ENCODE measurements around the gene PYY. TPM values are rescaled to one million over a fixed set of nuclear protein-coding genes. Genes with fewer than 3 reads are reported as not detected.

The PYY gene
- total RNA-seq, 1 donor from 2014 or later, result not detected

GRCh38 chr17:43936434-43936833, 17.3 kb downstream of the PYY start:
- Mint-ChIP-seq H3K9me3 (no peaks in the 10 kb centered on the region), H3K4me1 (peaks cover 27% of the 10 kb centered on the region), H3K27me3 (ENCODE audit: insufficient read depth, low read depth) (peaks cover 7% of the 10 kb centered on the region), H3K36me3 (peaks cover 2% of the 10 kb centered on the region), H3K27ac (peak overlapping the region; percentile 37), H3K4me3 (no peak overlapping the region)
- Histone ChIP-seq H3K36me3 (no peaks in the 10 kb centered on the region), H3K4me2 (no peak overlapping the region), H3K79me2 (ENCODE audit: low read depth) (no peaks in the 10 kb centered on the region), H3K4me3 (no peak overlapping the region), H3K27ac (no peak overlapping the region), H3K27me3 (peaks cover 39% of the 10 kb centered on the region), H2AFZ (replicated peaks) (no peak overlapping the region), H4K20me1 (ENCODE audit: low read depth) (no peaks in the 10 kb centered on the region), H3K9ac (no peak overlapping the region), H3K9me3 (ENCODE audit: low read depth) (no peaks in the 10 kb centered on the region), H3F3A (ENCODE audit: low read depth) (no peaks in the 10 kb centered on the region), H3K4me1 (peaks cover 9% of the 10 kb centered on the region)
- no peak for DNase-seq (ENCODE audit: low spot score)
- TF ChIP-seq CTCF (IDR thresholded peaks at IDR 0.05), result no peak
- TF ChIP-seq EZH2phosphoT487 (IDR thresholded peaks at IDR 0.05), result no peak
- TF ChIP-seq EZH2 (IDR thresholded peaks at IDR 0.05), result no peak

- H3K27ac ChIP-seq, result no peak overlapping the region
- no peak for DNase-seq (ENCODE audit: low spot score)
- no peak overlapping the region for H3K4me3 ChIP-seq
- H3K79me2 ChIP-seq (ENCODE audit: low read depth), result no peaks in the 10 kb centered on the region
- H3K4me2 ChIP-seq, result peak overlapping the region; percentile 27
- no peak for TF ChIP-seq EZH2phosphoT487 (IDR thresholded peaks at IDR 0.05)
- TF ChIP-seq CTCF (IDR thresholded peaks at IDR 0.05), result no peak
- TF ChIP-seq EZH2 (IDR thresholded peaks at IDR 0.05), result no peak
- peaks cover 2% of the 10 kb centered on the region for H3K36me3 Mint-ChIP-seq
- no peak overlapping the region for H3K27ac Mint-ChIP-seq
- H3K4me1 ChIP-seq, result peaks cover 9% of the 10 kb centered on the region
- H4K20me1 ChIP-seq (ENCODE audit: low read depth), result no peaks in the 10 kb centered on the region
- peaks cover 39% of the 10 kb centered on the region for H3K27me3 ChIP-seq
- no peaks in the 10 kb centered on the region for H3K9me3 Mint-ChIP-seq
- no peak overlapping the region for H3K9ac ChIP-seq
- no peak overlapping the region for H3K4me3 Mint-ChIP-seq
- H2AFZ ChIP-seq (replicated peaks), result peak overlapping the region; percentile 68
- no peaks in the 10 kb centered on the region for H3F3A ChIP-seq (ENCODE audit: low read depth)
- peaks cover 7% of the 10 kb centered on the region for H3K27me3 Mint-ChIP-seq (ENCODE audit: insufficient read depth, low read depth)
- H3K4me1 Mint-ChIP-seq, result peaks cover 27% of the 10 kb centered on the region
- H3K9me3 ChIP-seq (ENCODE audit: low read depth), result no peaks in the 10 kb centered on the region
- no peaks in the 10 kb centered on the region for H3K36me3 ChIP-seq
Measured at GRCh38 chr17:43935926-43936261, 17.8 kb downstream of the PYY start.

- Mint-ChIP-seq H3K9me3 (no peaks in the 10 kb centered on the region), H3K4me1 (peaks cover 27% of the 10 kb centered on the region), H3K27ac (no peak overlapping the region), H3K4me3 (no peak overlapping the region), H3K27me3 (ENCODE audit: insufficient read depth, low read depth) (peaks cover 7% of the 10 kb centered on the region), H3K36me3 (peaks cover 2% of the 10 kb centered on the region)
- H3K36me3 ChIP-seq, result no peaks in the 10 kb centered on the region
- no peak overlapping the region for H3K4me3 ChIP-seq
- no peaks in the 10 kb centered on the region for H3F3A ChIP-seq (ENCODE audit: low read depth)
- H4K20me1 ChIP-seq (ENCODE audit: low read depth), result no peaks in the 10 kb centered on the region
- H3K27ac ChIP-seq, result no peak overlapping the region
- TF ChIP-seq EZH2phosphoT487 (IDR thresholded peaks at IDR 0.05) (no peak), CTCF (IDR thresholded peaks at IDR 0.05) (no peak), EZH2 (IDR thresholded peaks at IDR 0.05) (no peak)
- H3K9ac ChIP-seq, result no peak overlapping the region
- peaks cover 9% of the 10 kb centered on the region for H3K4me1 ChIP-seq
- peak overlapping the region; percentile 27 for H3K4me2 ChIP-seq
- H3K9me3 ChIP-seq (ENCODE audit: low read depth), result no peaks in the 10 kb centered on the region
- peak overlapping the region; percentile 68 for H2AFZ ChIP-seq (replicated peaks)
- no peak for DNase-seq (ENCODE audit: low spot score)
- no peaks in the 10 kb centered on the region for H3K79me2 ChIP-seq (ENCODE audit: low read depth)
- H3K27me3 ChIP-seq, result peaks cover 39% of the 10 kb centered on the region
Measured at GRCh38 chr17:43935204-43935925, 18.4 kb downstream of the PYY start.

Data from neural progenitor cell (in vitro differentiated cells).